SK-N-SH treated with all-trans-retinoic acid at 6 μM for 48 hours (cell line): ENCODE measurements around the gene SLC22A12.

ENCODE experiments used
- CSDC2 ChIP-seq: fragments of 250-450 bp; sonication (Bioruptor Pico); IDR thresholded peaks from 2 replicates; pipeline ENCODE4 v1.5.0; 2020; ENCODE audit warnings: mild to moderate bottlenecking, moderate library complexity
- CSRNP3 ChIP-seq: fragments of 250-450 bp; sonication (Bioruptor Pico); IDR thresholded peaks from 2 replicates; pipeline ENCODE4 v1.5.1; 2021; ENCODE audit warnings: mild to moderate bottlenecking, moderate library complexity
- ISL1 ChIP-seq: fragments of 250-450 bp; sonication (Bioruptor Pico); IDR thresholded peaks from 2 replicates; pipeline ENCODE4 v2.1.2; 2022; ENCODE audit warnings: mild to moderate bottlenecking, moderate library complexity
- OSR1 ChIP-seq: fragments of 250-450 bp; sonication (Bioruptor Pico); IDR thresholded peaks from 2 replicates; pipeline ENCODE4 v1.8.0; 2022; ENCODE audit warnings: moderate library complexity, mild to moderate bottlenecking, inconsistent platforms
- PATZ1 ChIP-seq: fragments of 250-450 bp; sonication (Bioruptor Pico); IDR thresholded peaks from 2 replicates; pipeline ENCODE4 v1.8.0; 2020; ENCODE audit warnings: mild to moderate bottlenecking, moderate library complexity, borderline replicate concordance
- POU6F1 ChIP-seq: fragments of 250-450 bp; sonication (Bioruptor Pico); IDR thresholded peaks from 2 replicates; pipeline ENCODE4 v1.8.0; 2021; ENCODE audit warnings: low read depth, mild to moderate bottlenecking, moderate library complexity, borderline replicate concordance
- RARB ChIP-seq: fragments of 250-450 bp; sonication (Bioruptor Pico); IDR thresholded peaks from 2 replicates; pipeline ENCODE4 v1.8.0; 2021; ENCODE audit warnings: mild to moderate bottlenecking, moderate library complexity
- SNAI2 ChIP-seq: fragments of 250-450 bp; sonication (Bioruptor Pico); IDR thresholded peaks from 2 replicates; pipeline ENCODE4 v1.5.0; 2020; ENCODE audit warnings: mild to moderate bottlenecking, moderate library complexity
- TCF4 ChIP-seq: fragments of 250-450 bp; sonication (Bioruptor Pico); IDR thresholded peaks from 2 replicates; pipeline ENCODE4 v1.8.0; 2021; ENCODE audit warnings: mild to moderate bottlenecking, moderate library complexity, borderline replicate concordance
- TSHZ2 ChIP-seq: fragments of 250-450 bp; sonication (Bioruptor Pico); IDR thresholded peaks from 2 replicates; pipeline ENCODE4 v1.5.0; 2020; ENCODE audit warnings: mild to moderate bottlenecking, moderate library complexity
- ZFP3 ChIP-seq: fragments of 250-450 bp; sonication (Bioruptor Pico); IDR thresholded peaks from 2 replicates; pipeline ENCODE4 v1.5.0; 2020; ENCODE audit warnings: mild to moderate bottlenecking, moderate library complexity
- ZFP30 ChIP-seq: fragments of 450-650 bp; formaldehyde crosslinking; IDR thresholded peaks from 2 replicates; pipeline ENCODE4 v1.5.0; 2022; ENCODE audit warnings: mild to moderate bottlenecking, moderate library complexity
- ZNF8 ChIP-seq: fragments of 450-650 bp; formaldehyde crosslinking; IDR thresholded peaks from 2 replicates; pipeline ENCODE4 v1.5.0; 2020; ENCODE audit warnings: mild to moderate bottlenecking, moderate library complexity

GRCh38 chr11:64641596-64642417, 50.8 kb downstream of the SLC22A12 start:
- TF ChIP-seq TSHZ2 (CRISPR knock-in tag) (no peak), SNAI2 (CRISPR knock-in tag) (no peak), OSR1 (no peak), CSDC2 (CRISPR knock-in tag) (no peak), PATZ1 (no peak), POU6F1 (CRISPR knock-in tag) (no peak), RARB (CRISPR knock-in tag) (no peak), ZFP30 (no peak), ZNF8 (CRISPR knock-in tag) (no peak), TCF4 (CRISPR knock-in tag) (no peak), CSRNP3 (no peak), ISL1 (no peak), ZFP3 (CRISPR knock-in tag) (no peak)
